Upper lobe of right lung (tissue), 1 donor: Measurements from ENCODE around the gene GALNT7. TPM values are rescaled to one million over a fixed set of nuclear protein-coding genes. Genes with fewer than 3 reads are reported as not detected.

Experiments used
- ATAC-seq: fragments of 200-7000 bp; cut with Tn5 transposase; one replicate; pipeline ENCODE4 v1.9.1; 2020; ENCODE audit warnings: mild to moderate bottlenecking, moderate library complexity
- DNase-seq: peaks from one replicate; pipeline ENCODE4 v3.0.0-alpha.2; 2020
- H3K27ac ChIP-seq: fragments of 200-600 bp; one replicate; pipeline ENCODE4 v1.8.0; 2022
- H3K27me3 ChIP-seq: fragments of 200-600 bp; one replicate; pipeline ENCODE4 v1.8.0; 2022; ENCODE audit warnings: mild to moderate bottlenecking
- H3K36me3 ChIP-seq: fragments of 200-600 bp; one replicate; pipeline ENCODE4 v1.8.0; 2022
- H3K4me1 ChIP-seq: fragments of 200-600 bp; one replicate; pipeline ENCODE4 v1.8.0; 2022
- H3K4me3 ChIP-seq: fragments of 200-600 bp; one replicate; pipeline ENCODE4 v1.8.0; 2022; ENCODE audit warnings: mild to moderate bottlenecking
- H3K9me3 ChIP-seq: fragments of 200-600 bp; one replicate; pipeline ENCODE4 v1.8.0; 2022
- intact Hi-C: fragments of 100-400 bp; cut with DNase I; formaldehyde crosslinking; loops from one replicate; pipeline ENCODE4 v1.11.0; 2022
- total RNA-seq: library from RNA; stranded (reverse); fragmentation: NEBNext Ultra II Directional; extraction: Animal tissue kit (Norgen Biotek cat#: 25700); gene quantifications from one replicate; pipeline ENCODE4 v1.2.1, GENCODE V29; 2021
- TF ChIP-seq, protein P1 (sequence below): fragments of 200-600 bp; IDR thresholded peaks from one replicate; pipeline ENCODE4 v1.8.0; 2022; ENCODE audit warnings: antibody characterized with exemption
- donor health status: DM: no; HTN: yes; CAD: no; lungs with severe emphysema.

Gene GALNT7
- total RNA-seq, 1 donor from 2014 or later = 22.3 TPM

DNA sequence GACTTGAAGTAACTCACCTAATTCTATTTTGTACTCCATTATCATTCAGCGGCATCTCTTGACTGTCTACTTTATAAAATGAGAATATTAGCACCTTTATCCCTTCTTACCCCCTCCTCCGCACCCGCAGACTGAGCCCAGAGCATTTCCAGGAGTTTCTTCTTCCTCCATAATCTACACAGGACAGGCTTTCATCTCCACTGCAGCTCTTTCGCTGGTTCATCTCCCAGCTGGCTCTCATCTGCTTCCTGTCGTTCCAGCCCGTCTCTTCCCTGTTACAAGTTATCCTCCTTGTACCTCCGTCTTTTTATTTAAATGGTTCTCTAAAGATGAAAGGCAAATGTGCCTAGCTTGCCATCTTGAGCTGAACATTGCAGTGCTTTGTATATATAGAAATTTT is 39.8 kb downstream of the GALNT7 start:
- H3K36me3 ChIP-seq = no peaks in the 10 kb centered on the region
- no peak overlapping the region for H3K27ac ChIP-seq
- TF ChIP-seq, protein P1, sequence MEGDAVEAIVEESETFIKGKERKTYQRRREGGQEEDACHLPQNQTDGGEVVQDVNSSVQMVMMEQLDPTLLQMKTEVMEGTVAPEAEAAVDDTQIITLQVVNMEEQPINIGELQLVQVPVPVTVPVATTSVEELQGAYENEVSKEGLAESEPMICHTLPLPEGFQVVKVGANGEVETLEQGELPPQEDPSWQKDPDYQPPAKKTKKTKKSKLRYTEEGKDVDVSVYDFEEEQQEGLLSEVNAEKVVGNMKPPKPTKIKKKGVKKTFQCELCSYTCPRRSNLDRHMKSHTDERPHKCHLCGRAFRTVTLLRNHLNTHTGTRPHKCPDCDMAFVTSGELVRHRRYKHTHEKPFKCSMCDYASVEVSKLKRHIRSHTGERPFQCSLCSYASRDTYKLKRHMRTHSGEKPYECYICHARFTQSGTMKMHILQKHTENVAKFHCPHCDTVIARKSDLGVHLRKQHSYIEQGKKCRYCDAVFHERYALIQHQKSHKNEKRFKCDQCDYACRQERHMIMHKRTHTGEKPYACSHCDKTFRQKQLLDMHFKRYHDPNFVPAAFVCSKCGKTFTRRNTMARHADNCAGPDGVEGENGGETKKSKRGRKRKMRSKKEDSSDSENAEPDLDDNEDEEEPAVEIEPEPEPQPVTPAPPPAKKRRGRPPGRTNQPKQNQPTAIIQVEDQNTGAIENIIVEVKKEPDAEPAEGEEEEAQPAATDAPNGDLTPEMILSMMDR = no peak
- intact Hi-C loops = no loop called here
- H3K4me1 ChIP-seq = no peaks in the 10 kb centered on the region
- no peak overlapping the region for H3K4me3 ChIP-seq
- no peaks in the 10 kb centered on the region for H3K27me3 ChIP-seq
- no peaks in the 10 kb centered on the region for H3K9me3 ChIP-seq
- no peak for ATAC-seq
- no peak for DNase-seq

DNA sequence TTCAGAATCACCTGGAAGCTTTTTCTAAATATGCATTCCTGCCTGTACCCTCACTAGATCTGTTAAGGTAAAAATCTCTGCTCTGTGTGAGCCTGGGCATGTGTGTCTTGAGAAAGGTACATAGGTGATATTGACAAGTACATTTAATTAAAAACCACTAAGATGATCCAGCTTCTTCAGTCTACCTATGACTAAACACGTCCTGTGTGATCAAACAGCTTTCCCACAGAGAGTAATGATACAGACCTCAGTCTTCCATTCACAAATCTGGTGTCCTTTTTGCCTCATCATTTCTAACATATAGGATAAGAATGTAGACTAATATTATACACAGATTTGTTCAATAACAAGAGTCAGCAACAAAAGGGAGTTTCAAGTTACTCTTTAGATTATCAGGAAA is 42.6 kb downstream of the GALNT7 start:
- no peak for DNase-seq
- H3K4me3 ChIP-seq = no peak overlapping the region
- no peaks in the 10 kb centered on the region for H3K27me3 ChIP-seq
- no peaks in the 10 kb centered on the region for H3K4me1 ChIP-seq
- no peaks in the 10 kb centered on the region for H3K9me3 ChIP-seq
- intact Hi-C loops = no loop called here
- H3K36me3 ChIP-seq = no peaks in the 10 kb centered on the region
- ATAC-seq = no peak
- TF ChIP-seq, protein P1 = no peak
- no peak overlapping the region for H3K27ac ChIP-seq

- DNase-seq (no peak), ATAC-seq (no peak)
- TF ChIP-seq, protein P1 = no peak
- Histone ChIP-seq H3K27ac (no peak overlapping the region), H3K4me3 (no peak overlapping the region), H3K27me3 (no peaks in the 10 kb centered on the region), H3K36me3 (no peaks in the 10 kb centered on the region), H3K9me3 (no peaks in the 10 kb centered on the region), H3K4me1 (no peaks in the 10 kb centered on the region)
- intact Hi-C loops = no loop called here
Observed at GRCh38 chr4:173211838-173212237, 43.2 kb downstream of the GALNT7 start.

DNA sequence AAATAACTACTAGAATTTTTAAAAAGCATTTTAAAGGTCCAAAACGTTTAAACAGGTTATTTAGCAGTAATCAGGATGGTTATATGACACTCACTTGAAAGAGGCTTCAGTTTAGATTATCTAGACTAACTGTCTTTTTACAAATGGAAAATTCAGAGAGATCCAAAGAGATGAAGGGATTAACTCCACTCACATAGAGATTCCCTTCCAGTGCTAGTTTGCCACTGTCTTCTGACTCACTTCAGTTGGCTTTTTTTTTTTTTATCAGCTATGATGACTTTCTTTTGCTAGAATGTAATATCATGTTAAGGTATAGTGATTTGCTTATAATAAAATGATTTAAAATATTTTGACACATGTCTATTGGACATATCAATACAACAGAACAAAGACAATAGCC is 43.8 kb downstream of the GALNT7 start:
- intact Hi-C loops = no loop called here

DNA sequence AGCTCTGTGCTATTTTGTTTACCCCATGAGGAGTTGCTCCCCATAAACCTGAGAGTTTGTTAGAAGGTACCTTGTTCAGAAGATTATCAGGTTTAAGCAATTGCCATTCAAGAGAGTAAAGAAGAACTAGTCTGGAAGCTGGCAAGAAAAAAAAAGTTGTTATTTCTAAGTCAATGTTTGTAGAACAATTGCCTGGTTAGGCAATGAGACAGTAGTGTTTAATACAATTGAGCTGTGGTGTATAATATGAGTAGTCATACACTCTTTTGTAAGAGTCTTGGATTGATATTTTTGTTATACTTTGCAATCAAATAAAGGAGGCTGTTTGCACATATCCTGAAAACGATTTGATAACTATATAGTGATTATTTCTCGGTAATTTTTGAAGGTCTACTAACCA is 44.7 kb downstream of the GALNT7 start:
- TF ChIP-seq, protein P1 = no peak
- no peaks in the 10 kb centered on the region for H3K9me3 ChIP-seq
- ATAC-seq (no peak), DNase-seq (no peak)
- H3K36me3 ChIP-seq = no peaks in the 10 kb centered on the region
- no peaks in the 10 kb centered on the region for H3K27me3 ChIP-seq
- H3K4me1 ChIP-seq = no peaks in the 10 kb centered on the region
- no peak overlapping the region for H3K4me3 ChIP-seq
- H3K27ac ChIP-seq = no peak overlapping the region
- intact Hi-C loops = no loop called here

More for the DNA sequence above, 43.8 kb downstream of the GALNT7 start:
- no peak for ATAC-seq
- no peak overlapping the region for H3K4me3 ChIP-seq
- no peaks in the 10 kb centered on the region for H3K4me1 ChIP-seq
- no peaks in the 10 kb centered on the region for H3K27me3 ChIP-seq
- H3K36me3 ChIP-seq = no peaks in the 10 kb centered on the region
- no peak overlapping the region for H3K27ac ChIP-seq
- DNase-seq = no peak
- H3K9me3 ChIP-seq = no peaks in the 10 kb centered on the region
- TF ChIP-seq, protein P1 = no peak

- Histone ChIP-seq H3K4me1 (no peaks in the 10 kb centered on the region), H3K36me3 (no peaks in the 10 kb centered on the region), H3K4me3 (no peak overlapping the region), H3K27me3 (no peaks in the 10 kb centered on the region), H3K9me3 (no peaks in the 10 kb centered on the region), H3K27ac (no peak overlapping the region)
- TF ChIP-seq, protein P1 = no peak
- ATAC-seq = no peak
- DNase-seq = no peak
- intact Hi-C loops = no loop called here
Observed at GRCh38 chr4:173214231-173214630, 45.6 kb downstream of the GALNT7 start.
